ENCODE data around the gene UBASH3A.

UBASH3A gene

GRCh38 chr21:42495027-42495426, 91.3 kb downstream of the UBASH3A start:
- H3K9me3 ChIP-seq (ENCODE audit: low read length) = no peaks in the 10 kb centered on the region
- no peaks in the 10 kb centered on the region for H3K9me2 ChIP-seq (ENCODE audit: low read depth, low read length)
- H3K27me3 ChIP-seq (ENCODE audit: insufficient read depth, low read length) = peaks cover 18% of the 10 kb centered on the region; the same call in 1 of the 2 replicates
- H4K20me1 ChIP-seq (ENCODE audit: insufficient read depth, low read length) = no peaks in the 10 kb centered on the region
- H2AFZ ChIP-seq (ENCODE audit: low read length) = no peak overlapping the region
- TF ChIP-seq CTCF (IDR thresholded peaks at IDR 0.05; ENCODE audit: low read length) (no peak), EZH2 (IDR thresholded peaks at IDR 0.05; ENCODE audit: borderline replicate concordance, low read length) (no peak)
- no peak overlapping the region for H3K4me3 ChIP-seq (ENCODE audit: low read depth, low read length, poor library complexity, severe bottlenecking)
- H3K27ac ChIP-seq (ENCODE audit: low read depth, low read length, poor library complexity, severe bottlenecking) = no peak overlapping the region
- no peak overlapping the region for H3K4me2 ChIP-seq (ENCODE audit: low read length)
- H3K79me2 ChIP-seq (ENCODE audit: insufficient read depth, low read length) = no peaks in the 10 kb centered on the region
- H3K9ac ChIP-seq (ENCODE audit: low read length) = no peak overlapping the region
- H3F3A ChIP-seq (ENCODE audit: insufficient read depth, low read length) = no peaks in the 10 kb centered on the region
- H3K4me1 ChIP-seq (ENCODE audit: insufficient read depth, low read length, severe bottlenecking) = peaks cover 16% of the 10 kb centered on the region
- H3K36me3 ChIP-seq (ENCODE audit: insufficient read depth, low read length) = no peaks in the 10 kb centered on the region

GRCh38 chr21:42495765-42496119, 92.0 kb downstream of the UBASH3A start:
- Histone ChIP-seq H3K9me2 (ENCODE audit: low read depth, low read length) (no peaks in the 10 kb centered on the region), H3F3A (ENCODE audit: insufficient read depth, low read length) (no peaks in the 10 kb centered on the region), H3K9me3 (ENCODE audit: low read length) (no peaks in the 10 kb centered on the region), H4K20me1 (ENCODE audit: insufficient read depth, low read length) (no peaks in the 10 kb centered on the region), H3K27ac (ENCODE audit: low read depth, low read length, poor library complexity, severe bottlenecking) (no peak overlapping the region), H3K4me1 (ENCODE audit: insufficient read depth, low read length, severe bottlenecking) (peaks cover 16% of the 10 kb centered on the region), H3K4me3 (ENCODE audit: low read depth, low read length, poor library complexity, severe bottlenecking) (peak overlapping the region; percentile 77), H3K9ac (ENCODE audit: low read length) (peak overlapping the region; percentile 14; the same call in 1 of the 2 replicates), H3K4me2 (ENCODE audit: low read length) (peak overlapping the region; percentile 95), H3K27me3 (ENCODE audit: insufficient read depth, low read length) (peaks cover 18% of the 10 kb centered on the region; the same call in 1 of the 2 replicates), H3K79me2 (ENCODE audit: insufficient read depth, low read length) (no peaks in the 10 kb centered on the region), H2AFZ (ENCODE audit: low read length) (no peak overlapping the region), H3K36me3 (ENCODE audit: insufficient read depth, low read length) (no peaks in the 10 kb centered on the region)
- TF ChIP-seq CTCF (IDR thresholded peaks at IDR 0.05; ENCODE audit: low read length) (no peak), EZH2 (IDR thresholded peaks at IDR 0.05; ENCODE audit: borderline replicate concordance, low read length) (no peak)

GRCh38 chr21:42496120-42496838, 92.6 kb downstream of the UBASH3A start, which contains the start of gene RSPH1:
Gene RSPH1 (minus strand): TSS chr21:42496224. CDS start chr21:42496186, 38 bp downstream.
- no peaks in the 10 kb centered on the region for H3K9me2 ChIP-seq (ENCODE audit: low read depth, low read length)
- no peaks in the 10 kb centered on the region for H3K9me3 ChIP-seq (ENCODE audit: low read length)
- H4K20me1 ChIP-seq (ENCODE audit: insufficient read depth, low read length) = no peaks in the 10 kb centered on the region
- H3K36me3 ChIP-seq (ENCODE audit: insufficient read depth, low read length) = no peaks in the 10 kb centered on the region
- peaks cover 16% of the 10 kb centered on the region for H3K4me1 ChIP-seq (ENCODE audit: insufficient read depth, low read length, severe bottlenecking)
- no peak within 1 kb of the TSS for H3K27ac ChIP-seq (ENCODE audit: low read depth, low read length, poor library complexity, severe bottlenecking)
- TF ChIP-seq EZH2 (IDR thresholded peaks at IDR 0.05; ENCODE audit: borderline replicate concordance, low read length) (no peak), CTCF (IDR thresholded peaks at IDR 0.05; ENCODE audit: low read length) (no peak)
- H3K79me2 ChIP-seq (ENCODE audit: insufficient read depth, low read length) = no peaks in the 10 kb centered on the region
- H2AFZ ChIP-seq (ENCODE audit: low read length) = no peak within 1 kb of the TSS
- H3K4me2 ChIP-seq (ENCODE audit: low read length) = peak within 1 kb of the TSS; percentile 95
- H3F3A ChIP-seq (ENCODE audit: insufficient read depth, low read length) = no peaks in the 10 kb centered on the region
- H3K27me3 ChIP-seq (ENCODE audit: insufficient read depth, low read length) = peaks cover 13% of the 10 kb centered on the region; the same call in 1 of the 2 replicates
- peak within 1 kb of the TSS; percentile 77 for H3K4me3 ChIP-seq (ENCODE audit: low read depth, low read length, poor library complexity, severe bottlenecking)
- peak within 1 kb of the TSS; percentile 76 for H3K9ac ChIP-seq (ENCODE audit: low read length)
